Smooth muscle cell (in vitro differentiated cells): Measurements from ENCODE around the gene ACOXL. TPM values are rescaled to one million over a fixed set of nuclear protein-coding genes. Genes with fewer than 3 reads are reported as not detected.

Experiments
- DNase-seq: peaks from one replicate; lab custom pipeline; 2025; ENCODE audit not compliant: unreplicated experiment; lab: John Stamatoyannopoulos, UW
- H2AFZ ChIP-seq: fragments of 200-600 bp; sonication (generic); 2 replicates; pipeline ENCODE4 v1.6.0; 2016; ENCODE audit warnings: antibody characterized with exemption, low read depth, mild to moderate bottlenecking
- H3F3A ChIP-seq: fragments of 200-600 bp; sonication (generic); 2 replicates; pipeline ENCODE4 v1.6.0; 2017; ENCODE audit warnings: antibody characterized with exemption, low read depth
- H3K27ac ChIP-seq: fragments of 200-600 bp; sonication (generic); 2 replicates; pipeline ENCODE4 v1.5.1; 2016; ENCODE audit warnings: low read depth, mild to moderate bottlenecking
- H3K27me3 ChIP-seq: fragments of 200-600 bp; sonication (generic); 2 replicates; pipeline ENCODE4 v1.6.1; 2016; ENCODE audit warnings: low read depth, mild to moderate bottlenecking
- H3K36me3 ChIP-seq: fragments of 200-600 bp; sonication (generic); 2 replicates; pipeline ENCODE4 v1.5.1; 2016; ENCODE audit warnings: low read depth
- H3K4me1 ChIP-seq: fragments of 200-600 bp; sonication (generic); 2 replicates; pipeline ENCODE4 v1.5.1; 2016; ENCODE audit warnings: low read depth
- H3K4me2 ChIP-seq: fragments of 200-600 bp; sonication (generic); 2 replicates; pipeline ENCODE4 v1.6.0; 2016; ENCODE audit warnings: mild to moderate bottlenecking
- H3K4me3 ChIP-seq: fragments of 200-600 bp; sonication (generic); 2 replicates; pipeline ENCODE4 v1.5.1; 2016; ENCODE audit warnings: mild to moderate bottlenecking
- H3K79me2 ChIP-seq: fragments of 200-600 bp; sonication (generic); 2 replicates; pipeline ENCODE4 v1.6.0; 2016; ENCODE audit warnings: low read depth, mild to moderate bottlenecking
- H3K9ac ChIP-seq: fragments of 200-600 bp; sonication (generic); 2 replicates; pipeline ENCODE4 v1.6.0; 2016; ENCODE audit warnings: low read depth
- H3K9me3 ChIP-seq: fragments of 200-600 bp; sonication (generic); replicated peaks from 2 replicates; pipeline ENCODE4 v1.5.1; 2016; ENCODE audit warnings: low read depth
- H4K20me1 ChIP-seq: fragments of 200-600 bp; sonication (generic); 2 replicates; pipeline ENCODE4 v1.6.0; 2016; ENCODE audit warnings: low read depth
- CTCF ChIP-seq: fragments of 200-600 bp; sonication (generic); IDR thresholded peaks from 2 replicates; pipeline ENCODE4 v1.5.1; 2017; ENCODE audit warnings: borderline replicate concordance, mild to moderate bottlenecking, antibody characterized with exemption; ENCODE audit not compliant: insufficient read depth, poor library complexity, severe bottlenecking
- WGBS: methylation state at CpG from one replicate; pipeline ENCODE4 v1.1.7; 2016; ENCODE audit warnings: low lambda C conversion rate; 5-methylcytosine and 5-hydroxymethylcytosine counted together
- polyA plus RNA-seq: library from polyadenylated mRNA; unstranded; fragments of >200 nt; fragmentation: Nextera tagmentation; extraction: Ambion mirVana; gene quantifications from 2 replicates; pipeline ENCODE4 v1.2.1, GENCODE V29; 2016
- total RNA-seq: library from RNA; depleted of rRNA; stranded (reverse); fragments of >200 nt; gene quantifications from 2 replicates; pipeline ENCODE4 v1.2.3, GENCODE V29; 2014

The ACOXL gene
- total and polyA plus RNA-seq, 2 experiments from 2014 or later = not detected

- no peak for TF ChIP-seq CTCF
- Histone ChIP-seq H3F3A (no peaks in the 10 kb centered on the region), H4K20me1 (no peaks in the 10 kb centered on the region), H3K36me3 (no peaks in the 10 kb centered on the region), H3K4me1 (no peaks in the 10 kb centered on the region), H3K9me3 (no peaks in the 10 kb centered on the region), H3K9ac (no peak overlapping the region), H3K4me3 (no peak overlapping the region), H3K79me2 (no peaks in the 10 kb centered on the region), H2AFZ (no peak overlapping the region), H3K27ac (no peak overlapping the region), H3K27me3 (peaks cover 5% of the 10 kb centered on the region), H3K4me2 (no peak overlapping the region)
- WGBS = 97% methylated on average over 5 of the region's 5 CpGs
- DNase-seq = no peak
Measured at GRCh38 chr2:111100087-111100764, 367.9 kb downstream of the ACOXL start.

- Histone ChIP-seq H3K79me2 (no peaks in the 10 kb centered on the region), H3K4me2 (no peak overlapping the region), H3K4me3 (no peak overlapping the region), H3F3A (no peaks in the 10 kb centered on the region), H3K27ac (no peak overlapping the region), H3K36me3 (no peaks in the 10 kb centered on the region), H3K9ac (no peak overlapping the region), H2AFZ (no peak overlapping the region), H4K20me1 (no peaks in the 10 kb centered on the region), H3K4me1 (no peaks in the 10 kb centered on the region), H3K27me3 (peaks cover 7% of the 10 kb centered on the region), H3K9me3 (no peaks in the 10 kb centered on the region)
- TF ChIP-seq CTCF = no peak
- DNase-seq = no peak
- 90% methylated on average over 5 of the region's 5 CpGs for WGBS
Measured at GRCh38 chr2:111100765-111101162, 368.4 kb downstream of the ACOXL start.

DNA sequence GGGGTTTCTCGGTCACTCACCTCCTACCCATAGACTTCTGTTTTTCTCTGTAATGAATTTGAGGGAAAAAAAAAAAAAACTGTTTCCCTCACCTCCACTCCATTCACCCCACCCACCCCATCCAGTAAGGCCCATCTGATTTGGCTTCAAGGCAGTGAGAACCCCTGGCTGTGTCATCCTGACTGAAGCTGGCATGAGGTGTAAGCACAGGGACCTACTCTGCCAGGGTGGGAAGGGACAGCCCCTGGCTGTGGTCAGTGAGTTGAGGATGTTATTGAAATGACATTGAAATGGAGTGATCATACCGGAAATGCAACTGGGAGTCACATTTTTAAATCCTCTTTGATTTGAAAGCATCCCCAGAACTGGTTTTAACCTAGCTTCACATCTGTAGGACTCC lies 369.2 kb downstream of the ACOXL start:
- no peaks in the 10 kb centered on the region for H3K4me1 ChIP-seq
- H3K9ac ChIP-seq = no peak overlapping the region
- 90% methylated on average over 2 of the region's 2 CpGs for WGBS
- H3F3A ChIP-seq = no peaks in the 10 kb centered on the region
- H3K4me2 ChIP-seq = no peak overlapping the region
- no peak overlapping the region for H2AFZ ChIP-seq
- no peaks in the 10 kb centered on the region for H3K36me3 ChIP-seq
- no peak overlapping the region for H3K4me3 ChIP-seq
- peaks cover 7% of the 10 kb centered on the region for H3K27me3 ChIP-seq
- TF ChIP-seq CTCF = no peak
- H4K20me1 ChIP-seq = no peaks in the 10 kb centered on the region
- no peak for DNase-seq
- H3K9me3 ChIP-seq = no peaks in the 10 kb centered on the region
- no peaks in the 10 kb centered on the region for H3K79me2 ChIP-seq
- no peak overlapping the region for H3K27ac ChIP-seq

- TF ChIP-seq CTCF = no peak
- no peak overlapping the region for H3K27ac ChIP-seq
- no peaks in the 10 kb centered on the region for H3K36me3 ChIP-seq
- WGBS = 100% methylated on average over 2 of the region's 2 CpGs
- H3K4me3 ChIP-seq = no peak overlapping the region
- no peak overlapping the region for H3K9ac ChIP-seq
- peaks cover 7% of the 10 kb centered on the region for H3K27me3 ChIP-seq
- no peaks in the 10 kb centered on the region for H3K79me2 ChIP-seq
- H3K4me2 ChIP-seq = no peak overlapping the region
- no peak for DNase-seq
- no peaks in the 10 kb centered on the region for H3K4me1 ChIP-seq
- H3F3A ChIP-seq = no peaks in the 10 kb centered on the region
- no peaks in the 10 kb centered on the region for H4K20me1 ChIP-seq
- no peak overlapping the region for H2AFZ ChIP-seq
- H3K9me3 ChIP-seq = no peaks in the 10 kb centered on the region
Measured at GRCh38 chr2:111102216-111102615, 369.8 kb downstream of the ACOXL start.
